ENCODE results near the gene FMN1. TPM values are rescaled to one million over a fixed set of nuclear protein-coding genes. Genes with fewer than 3 reads are reported as not detected.

FMN1 gene
- polyA plus RNA-seq, 1 donor from 2014 or later: 0.40 TPM

GRCh38 chr15:33084661-33085060, 109.9 kb downstream of the FMN1 start:
- Histone ChIP-seq H4K20me1 (ENCODE audit: insufficient read depth) (no peaks in the 10 kb centered on the region), H3K27me3 (ENCODE audit: insufficient read depth, low read depth, low read length) (no peaks in the 10 kb centered on the region), H3K9me3 (ENCODE audit: low read length) (no peaks in the 10 kb centered on the region), H3K4me2 (ENCODE audit: low read length) (no peak overlapping the region), H3F3A (ENCODE audit: insufficient read depth, low read length, poor library complexity, severe bottlenecking) (no peaks in the 10 kb centered on the region), H3K9ac (ENCODE audit: low read length) (no peak overlapping the region), H3K4me3 (ENCODE audit: low read length) (no peak overlapping the region), H3K36me3 (ENCODE audit: insufficient read depth, low read length) (no peaks in the 10 kb centered on the region), H2AFZ (ENCODE audit: low read depth, low read length) (no peak overlapping the region), H3K79me2 (replicated peaks; ENCODE audit: insufficient read depth, low read length) (no peaks in the 10 kb centered on the region), H3K27ac (ENCODE audit: low read length) (no peak overlapping the region), H3K9me2 (ENCODE audit: insufficient read depth, low read length) (no peaks in the 10 kb centered on the region)
- TF ChIP-seq TAF1 (IDR thresholded peaks at IDR 0.05; ENCODE audit: low read depth) (no peak), MXI1 (conservative IDR thresholded peaks at IDR 0.05; ENCODE audit: poor library complexity, severe bottlenecking) (no peak), CTCF (IDR thresholded peaks at IDR 0.05; ENCODE audit: poor library complexity, severe bottlenecking) (no peak), EP300 (conservative IDR thresholded peaks at IDR 0.05; ENCODE audit: poor library complexity, severe bottlenecking) (no peak), RAD21 (conservative IDR thresholded peaks at IDR 0.05) (no peak), POLR2AphosphoS5 (IDR thresholded peaks at IDR 0.05) (no peak), SMC3 (conservative IDR thresholded peaks at IDR 0.05; ENCODE audit: poor library complexity) (no peak), EZH2 (IDR thresholded peaks at IDR 0.05; ENCODE audit: borderline replicate concordance, insufficient read depth, low read length, poor library complexity, severe bottlenecking) (no peak)
- TF ChIP-seq, protein P1, sequence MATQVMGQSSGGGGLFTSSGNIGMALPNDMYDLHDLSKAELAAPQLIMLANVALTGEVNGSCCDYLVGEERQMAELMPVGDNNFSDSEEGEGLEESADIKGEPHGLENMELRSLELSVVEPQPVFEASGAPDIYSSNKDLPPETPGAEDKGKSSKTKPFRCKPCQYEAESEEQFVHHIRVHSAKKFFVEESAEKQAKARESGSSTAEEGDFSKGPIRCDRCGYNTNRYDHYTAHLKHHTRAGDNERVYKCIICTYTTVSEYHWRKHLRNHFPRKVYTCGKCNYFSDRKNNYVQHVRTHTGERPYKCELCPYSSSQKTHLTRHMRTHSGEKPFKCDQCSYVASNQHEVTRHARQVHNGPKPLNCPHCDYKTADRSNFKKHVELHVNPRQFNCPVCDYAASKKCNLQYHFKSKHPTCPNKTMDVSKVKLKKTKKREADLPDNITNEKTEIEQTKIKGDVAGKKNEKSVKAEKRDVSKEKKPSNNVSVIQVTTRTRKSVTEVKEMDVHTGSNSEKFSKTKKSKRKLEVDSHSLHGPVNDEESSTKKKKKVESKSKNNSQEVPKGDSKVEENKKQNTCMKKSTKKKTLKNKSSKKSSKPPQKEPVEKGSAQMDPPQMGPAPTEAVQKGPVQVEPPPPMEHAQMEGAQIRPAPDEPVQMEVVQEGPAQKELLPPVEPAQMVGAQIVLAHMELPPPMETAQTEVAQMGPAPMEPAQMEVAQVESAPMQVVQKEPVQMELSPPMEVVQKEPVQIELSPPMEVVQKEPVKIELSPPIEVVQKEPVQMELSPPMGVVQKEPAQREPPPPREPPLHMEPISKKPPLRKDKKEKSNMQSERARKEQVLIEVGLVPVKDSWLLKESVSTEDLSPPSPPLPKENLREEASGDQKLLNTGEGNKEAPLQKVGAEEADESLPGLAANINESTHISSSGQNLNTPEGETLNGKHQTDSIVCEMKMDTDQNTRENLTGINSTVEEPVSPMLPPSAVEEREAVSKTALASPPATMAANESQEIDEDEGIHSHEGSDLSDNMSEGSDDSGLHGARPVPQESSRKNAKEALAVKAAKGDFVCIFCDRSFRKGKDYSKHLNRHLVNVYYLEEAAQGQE (IDR thresholded peaks at IDR 0.05; ENCODE audit: borderline replicate concordance): no peak

DNA sequence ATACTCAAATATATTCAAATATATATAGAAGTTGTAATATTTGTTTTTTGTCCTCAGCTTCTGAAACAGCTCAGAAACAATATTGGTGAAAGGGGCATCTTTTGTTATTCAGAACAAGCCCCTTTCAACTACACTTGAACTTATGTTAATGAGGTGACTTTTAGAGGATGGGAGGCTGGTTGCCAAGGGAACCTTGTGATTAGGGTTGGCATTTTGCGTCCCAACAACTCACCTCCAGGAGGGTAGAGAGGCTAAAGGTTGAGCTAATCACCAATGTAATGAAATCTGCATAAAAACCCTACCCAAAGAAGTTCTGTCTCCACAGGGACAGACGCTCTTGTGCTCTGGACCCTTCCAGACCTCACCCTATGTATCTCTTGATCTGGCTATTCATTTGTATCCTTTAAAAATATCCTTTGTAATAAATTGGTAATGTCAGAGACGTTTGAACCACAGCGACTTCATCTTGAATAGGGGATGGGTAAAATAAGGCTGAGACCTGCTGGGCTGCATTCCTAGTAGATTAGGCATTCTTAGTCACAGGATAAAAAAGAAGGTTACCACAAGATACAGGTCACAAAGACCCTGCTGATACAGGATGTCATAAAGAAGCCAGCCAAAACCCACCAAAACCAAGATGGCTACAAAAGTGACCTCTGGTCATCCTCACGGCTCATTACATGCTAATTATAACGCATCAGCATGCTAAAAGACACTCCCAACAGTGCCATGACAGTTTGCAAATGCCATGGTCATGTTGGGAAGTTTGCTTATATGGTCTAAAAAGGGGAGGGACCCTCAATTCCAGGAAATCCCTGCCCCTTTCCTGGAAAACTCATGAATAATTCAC, 111.1 kb downstream of the FMN1 start:
- Histone ChIP-seq H3K27ac (ENCODE audit: low read length) (no peak overlapping the region), H3F3A (ENCODE audit: insufficient read depth, low read length, poor library complexity, severe bottlenecking) (no peaks in the 10 kb centered on the region), H3K79me2 (replicated peaks; ENCODE audit: insufficient read depth, low read length) (no peaks in the 10 kb centered on the region), H3K9ac (ENCODE audit: low read length) (no peak overlapping the region), H3K4me3 (ENCODE audit: low read length) (no peak overlapping the region), H3K4me2 (ENCODE audit: low read length) (no peak overlapping the region), H2AFZ (ENCODE audit: low read depth, low read length) (no peak overlapping the region), H3K27me3 (ENCODE audit: insufficient read depth, low read depth, low read length) (no peaks in the 10 kb centered on the region), H3K9me2 (ENCODE audit: insufficient read depth, low read length) (no peaks in the 10 kb centered on the region), H3K36me3 (ENCODE audit: insufficient read depth, low read length) (no peaks in the 10 kb centered on the region), H3K9me3 (ENCODE audit: low read length) (no peaks in the 10 kb centered on the region), H4K20me1 (ENCODE audit: insufficient read depth) (no peaks in the 10 kb centered on the region)
- TF ChIP-seq RAD21 (conservative IDR thresholded peaks at IDR 0.05) (no peak), TAF1 (IDR thresholded peaks at IDR 0.05; ENCODE audit: low read depth) (no peak), EZH2 (IDR thresholded peaks at IDR 0.05; ENCODE audit: borderline replicate concordance, insufficient read depth, low read length, poor library complexity, severe bottlenecking) (no peak), EP300 (conservative IDR thresholded peaks at IDR 0.05; ENCODE audit: poor library complexity, severe bottlenecking) (no peak), POLR2AphosphoS5 (IDR thresholded peaks at IDR 0.05) (no peak)
